Hematopoietic multipotent progenitor cell treated with erythropoietin and hydrocortisone succinate and interleukin-3 and kit ligand, for 15 days (in vitro differentiated cells): ENCODE results near the gene ZNF621.
"Not testable (repeated sequence)": the region's sequence is repeated elsewhere in the genome, so short reads cannot be mapped to it uniquely, and the experiment has no call there.

Source experiments
- DNase-seq: peaks from one replicate; pipeline ENCODE4 v3.0.0-alpha.2; 2015; ENCODE audit warnings: low spot score

Gene ZNF621

GRCh38 chr3:40546816-40547215, 22.1 kb downstream of the ZNF621 start:
- DNase-seq, result no peak

DNA sequence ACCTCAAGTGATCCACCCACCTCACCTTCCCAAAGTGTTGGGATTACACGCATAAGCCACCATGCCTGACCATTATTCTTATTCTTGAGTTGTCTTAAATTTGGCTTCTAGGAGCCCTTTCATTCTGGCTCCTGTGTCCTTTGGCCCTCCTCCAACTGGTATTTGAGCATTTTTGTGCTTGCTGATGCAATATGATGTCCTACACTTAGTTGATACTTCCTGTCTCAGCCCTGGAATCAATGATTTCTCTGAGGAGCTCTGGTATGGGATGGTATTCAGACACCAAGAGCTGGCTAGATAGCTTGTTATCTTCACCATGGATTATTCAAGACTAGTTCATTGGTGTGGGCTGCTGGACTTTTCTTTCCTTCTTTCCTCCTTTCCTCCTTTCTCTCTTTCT, 25.4 kb downstream of the ZNF621 start:
- DNase-seq, result no peak

DNA sequence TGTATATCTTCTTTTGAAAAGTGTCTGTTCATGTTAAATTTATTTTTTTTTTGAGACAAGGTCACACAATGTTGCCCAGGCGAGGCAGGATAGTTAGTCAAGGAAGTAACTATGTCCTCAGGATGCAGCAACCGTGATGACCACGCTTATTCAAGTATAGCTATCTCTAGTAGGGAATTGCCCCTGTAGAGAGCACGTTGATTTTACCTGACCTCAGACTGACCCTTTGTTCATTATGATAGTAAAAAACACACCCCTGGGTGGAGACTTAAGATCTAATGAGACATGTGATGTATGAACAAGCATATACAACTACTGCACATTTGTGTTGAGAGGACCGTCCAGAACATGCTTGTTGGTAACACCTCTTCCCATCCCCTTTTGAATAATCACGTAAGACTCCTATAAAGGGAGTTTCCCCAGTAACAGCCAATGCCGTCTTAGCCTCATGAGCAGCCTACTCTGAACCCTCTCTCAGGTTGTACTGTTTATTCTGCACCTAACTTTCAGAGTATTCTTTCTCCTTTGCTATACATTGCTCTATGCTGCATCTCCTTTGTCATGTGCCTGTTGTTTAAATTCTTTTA, 32.9 kb downstream of the ZNF621 start:
- DNase-seq, result no peak

- DNase-seq, result not testable (repeated sequence)
Measured at GRCh38 chr3:40562482-40562881, 37.7 kb downstream of the ZNF621 start.

GRCh38 chr3:40565629-40566028, 40.9 kb downstream of the ZNF621 start:
- not testable (repeated sequence) for DNase-seq

- DNase-seq, result no peak
Measured at GRCh38 chr3:40566694-40567093, 41.9 kb downstream of the ZNF621 start.

DNA sequence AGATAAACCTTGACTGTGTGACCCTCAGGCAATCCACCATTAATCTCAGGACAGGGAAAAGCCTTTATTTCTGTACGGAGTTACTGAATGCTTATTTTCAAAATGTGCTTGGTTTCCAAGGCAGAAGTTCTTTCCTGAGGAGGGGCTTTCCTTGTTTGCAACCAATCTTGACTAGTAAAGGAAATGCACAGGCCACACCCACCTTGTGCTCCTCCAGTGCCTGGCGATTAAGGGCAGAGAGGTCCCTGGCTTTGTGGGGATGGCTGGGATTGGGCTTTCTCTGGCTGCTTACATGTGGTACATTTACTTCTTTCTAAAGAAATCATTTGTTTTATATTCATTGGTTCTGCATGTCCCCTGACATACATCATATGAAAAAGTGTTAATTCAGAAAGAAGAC, 47.8 kb downstream of the ZNF621 start:
- DNase-seq, result no peak

DNA sequence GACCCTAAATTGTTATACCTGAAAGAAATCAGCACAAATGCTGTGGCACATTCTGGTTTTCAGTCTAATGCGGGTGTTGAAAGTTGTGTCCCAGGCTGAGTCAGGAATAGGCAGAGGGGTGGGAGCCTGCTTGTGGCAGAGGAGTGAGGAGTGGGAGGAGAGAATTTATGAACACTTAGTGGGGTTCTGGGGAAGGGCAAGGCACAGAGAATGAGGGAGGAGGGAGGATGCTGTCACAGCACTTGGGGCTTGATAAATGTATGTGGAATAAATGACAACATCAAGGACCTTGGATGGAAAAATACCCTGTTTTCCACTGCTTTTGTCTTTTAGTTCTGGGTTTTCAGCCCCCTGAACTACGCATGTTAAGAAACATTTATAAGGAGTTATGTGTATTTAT, 49.3 kb downstream of the ZNF621 start:
- DNase-seq, result no peak

DNA sequence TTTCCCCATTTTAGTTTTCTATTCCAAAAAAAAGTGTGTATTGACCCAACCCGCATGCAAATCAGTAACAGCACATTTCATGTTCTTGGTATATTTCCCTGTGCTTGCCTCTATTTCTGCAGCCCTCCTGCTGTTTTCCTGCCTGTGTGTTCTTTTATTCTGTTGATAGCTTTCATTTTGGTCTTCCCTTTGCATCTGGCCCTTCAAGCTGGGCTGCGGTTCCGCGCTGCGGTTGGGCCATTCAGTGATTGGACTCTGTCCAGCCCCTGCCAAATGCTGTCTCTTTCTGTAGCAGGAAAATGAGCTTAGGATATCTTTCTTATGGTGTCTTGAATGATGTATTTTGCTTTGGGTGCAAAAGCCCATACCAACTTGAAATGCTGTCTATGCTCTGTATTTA, 49.9 kb downstream of the ZNF621 start:
- no peak for DNase-seq

- DNase-seq, result no peak
Measured at GRCh38 chr3:40576396-40576795, 51.6 kb downstream of the ZNF621 start.

- peak; percentile 54 for DNase-seq
Measured at GRCh38 chr3:40580494-40581091, 55.8 kb downstream of the ZNF621 start.

GRCh38 chr3:40581166-40581565, 56.4 kb downstream of the ZNF621 start:
- no peak for DNase-seq

DNA sequence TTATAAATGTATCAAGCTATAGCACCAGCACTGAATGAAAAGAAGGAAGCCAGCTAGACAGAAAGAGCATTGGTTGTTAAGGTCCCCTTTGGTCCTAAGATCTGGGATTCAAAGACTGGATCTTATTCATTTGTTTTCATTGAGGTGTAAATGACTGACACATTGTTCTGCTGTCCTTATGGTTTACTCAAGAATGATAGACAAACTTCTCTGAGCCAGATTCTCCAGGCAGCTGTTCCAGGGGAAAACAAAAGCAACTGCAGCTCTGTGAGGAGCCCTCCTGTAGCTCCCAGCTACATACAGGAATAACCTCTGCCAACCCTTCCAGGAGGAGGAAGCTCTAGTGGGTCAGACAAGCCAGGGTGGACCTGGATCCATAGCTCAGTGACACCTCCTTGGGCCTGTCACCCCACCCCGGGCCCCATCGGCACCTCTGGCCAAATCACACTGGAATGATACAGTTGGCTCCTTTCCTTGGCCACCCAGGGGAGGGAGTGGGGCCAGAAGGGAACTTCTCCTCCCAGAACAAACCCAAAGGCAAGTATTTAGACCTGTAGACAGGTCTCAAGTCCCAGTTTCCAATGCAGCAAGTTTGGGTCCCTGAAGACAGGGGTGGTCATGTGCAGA, 57.8 kb downstream of the ZNF621 start:
- DNase-seq, result no peak

GRCh38 chr3:40583691-40584090, 58.9 kb downstream of the ZNF621 start:
- no peak for DNase-seq

GRCh38 chr3:40584625-40585189, 59.9 kb downstream of the ZNF621 start:
- peak; percentile 61 for DNase-seq

DNA sequence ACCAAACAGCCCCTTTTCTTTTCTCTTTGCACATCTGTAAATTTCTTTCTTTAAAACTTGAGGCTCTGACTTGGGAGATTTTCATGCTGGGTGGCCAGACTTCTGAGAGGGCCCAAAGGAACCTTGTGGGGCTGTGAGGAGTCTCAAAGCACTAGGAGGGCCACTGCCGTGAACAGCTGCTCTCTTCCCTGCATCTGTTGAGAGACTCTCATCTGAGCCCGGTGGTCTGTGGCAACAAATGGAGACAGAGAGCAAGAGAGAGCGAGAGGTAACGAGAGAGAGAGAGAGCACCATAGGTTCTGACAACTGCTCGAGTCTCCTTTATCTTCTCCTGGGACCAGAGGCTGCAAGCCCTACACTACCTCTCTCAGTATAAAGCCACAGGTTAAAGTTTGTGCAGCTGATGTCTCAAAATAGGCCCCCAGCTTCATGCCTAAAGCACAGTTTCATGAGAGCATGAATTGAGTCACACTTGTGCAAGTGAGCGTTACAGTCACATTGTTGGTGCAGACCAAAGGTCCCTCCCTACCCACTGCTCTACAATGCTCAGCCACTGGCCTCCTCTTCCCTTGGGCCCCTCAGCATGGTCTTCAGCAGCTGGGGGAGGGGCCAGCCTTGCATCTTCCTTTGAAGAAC, 60.7 kb downstream of the ZNF621 start:
- DNase-seq, result no peak

- DNase-seq, result no peak
Measured at GRCh38 chr3:40586901-40587300, 62.1 kb downstream of the ZNF621 start.

- no peak for DNase-seq
Measured at GRCh38 chr3:40588406-40588805, 63.6 kb downstream of the ZNF621 start.
